ENCODE data around the gene HOXA7.

Gene HOXA7

GRCh38 chr7:27155816-27156507 is 513 bp downstream of the HOXA7 start:
- H3K9ac ChIP-seq (ENCODE audit: low read depth, low read length) = no peak overlapping the region
- peaks cover 99% of the 10 kb centered on the region for H3K27me3 ChIP-seq (ENCODE audit: control insufficient read depth, insufficient read depth, low read length)

DNA sequence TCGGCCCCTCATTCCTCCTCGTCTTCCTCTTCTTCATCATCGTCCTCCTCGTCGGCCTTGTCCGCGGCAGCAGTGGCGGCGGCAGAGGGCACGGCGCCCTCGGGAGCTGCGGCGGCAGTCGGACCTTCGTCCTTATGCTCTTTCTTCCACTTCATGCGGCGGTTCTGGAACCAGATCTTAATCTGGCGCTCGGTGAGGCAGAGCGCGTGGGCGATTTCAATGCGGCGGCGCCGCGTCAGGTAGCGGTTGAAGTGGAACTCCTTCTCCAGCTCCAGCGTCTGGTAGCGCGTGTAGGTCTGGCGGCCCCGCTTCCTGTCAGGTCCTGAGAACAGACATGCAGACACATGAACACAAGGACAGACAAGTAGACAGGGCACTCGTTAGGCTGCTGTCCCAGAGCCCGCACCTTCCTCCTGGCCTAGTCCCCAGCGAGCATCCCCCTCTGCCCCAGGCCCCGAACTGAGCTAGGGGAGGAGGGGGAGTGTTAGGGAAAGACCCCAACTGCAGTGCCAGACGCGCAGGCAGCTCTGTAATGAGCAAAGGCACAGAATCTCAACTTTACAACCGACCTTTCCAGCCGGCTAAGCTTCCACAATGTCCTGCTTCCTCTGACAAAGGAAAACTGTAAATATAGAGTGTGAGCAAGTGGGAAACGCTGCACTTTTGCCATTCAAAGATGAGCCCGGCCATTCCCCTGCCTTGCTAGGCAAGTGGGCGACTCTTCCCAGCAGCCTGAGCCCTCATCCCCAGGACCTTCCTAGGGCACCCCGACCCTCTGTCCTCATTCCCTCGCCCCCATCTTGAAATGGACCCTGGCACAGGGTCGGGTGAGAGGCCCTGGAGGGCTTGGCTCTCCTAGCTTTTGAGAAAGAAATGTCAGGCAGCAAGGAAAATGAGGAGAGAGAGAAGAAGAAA is 1.3 kb downstream of the HOXA7 start:
- H3K9ac ChIP-seq (ENCODE audit: low read depth, low read length) = no peak overlapping the region
- H3K9me3 ChIP-seq (ENCODE audit: control insufficient read depth, insufficient read depth, low read length) = no peaks in the 10 kb centered on the region
- peak overlapping the region; percentile 22 for H3K4me3 ChIP-seq (ENCODE audit: low read depth, low read length)
- no peaks in the 10 kb centered on the region for H3K4me1 ChIP-seq (ENCODE audit: control insufficient read depth, insufficient read depth, low read length)
- H3K27me3 ChIP-seq (ENCODE audit: control insufficient read depth, insufficient read depth, low read length) = peaks cover 99% of the 10 kb centered on the region
- no peaks in the 10 kb centered on the region for H3K36me3 ChIP-seq (ENCODE audit: control insufficient read depth, insufficient read depth, low read length)

More at GRCh38 chr7:27155816-27156507, 513 bp downstream of the HOXA7 start:
- H3K9me3 ChIP-seq (ENCODE audit: control insufficient read depth, insufficient read depth, low read length) = no peaks in the 10 kb centered on the region
- no peaks in the 10 kb centered on the region for H3K36me3 ChIP-seq (ENCODE audit: control insufficient read depth, insufficient read depth, low read length)
- peak overlapping the region; percentile 43 for H3K4me3 ChIP-seq (ENCODE audit: low read depth, low read length)
- no peaks in the 10 kb centered on the region for H3K4me1 ChIP-seq (ENCODE audit: control insufficient read depth, insufficient read depth, low read length)

- H3K9ac ChIP-seq (ENCODE audit: low read depth, low read length) = no peak overlapping the region
- H3K9me3 ChIP-seq (ENCODE audit: control insufficient read depth, insufficient read depth, low read length) = no peaks in the 10 kb centered on the region
- H3K4me3 ChIP-seq (ENCODE audit: low read depth, low read length) = peak overlapping the region; percentile 11
- no peaks in the 10 kb centered on the region for H3K36me3 ChIP-seq (ENCODE audit: control insufficient read depth, insufficient read depth, low read length)
- H3K4me1 ChIP-seq (ENCODE audit: control insufficient read depth, insufficient read depth, low read length) = no peaks in the 10 kb centered on the region
- H3K27me3 ChIP-seq (ENCODE audit: control insufficient read depth, insufficient read depth, low read length) = peaks cover 99% of the 10 kb centered on the region
Observed at GRCh38 chr7:27154369-27154768, 2.1 kb downstream of the HOXA7 start.

- H3K27me3 ChIP-seq (ENCODE audit: control insufficient read depth, insufficient read depth, low read length) = peaks cover 99% of the 10 kb centered on the region
- no peak overlapping the region for H3K9ac ChIP-seq (ENCODE audit: low read depth, low read length)
- no peaks in the 10 kb centered on the region for H3K36me3 ChIP-seq (ENCODE audit: control insufficient read depth, insufficient read depth, low read length)
- no peaks in the 10 kb centered on the region for H3K4me1 ChIP-seq (ENCODE audit: control insufficient read depth, insufficient read depth, low read length)
- no peaks in the 10 kb centered on the region for H3K9me3 ChIP-seq (ENCODE audit: control insufficient read depth, insufficient read depth, low read length)
- H3K4me3 ChIP-seq (ENCODE audit: low read depth, low read length) = peak overlapping the region; percentile 5
Observed at GRCh38 chr7:27153526-27153925, 2.9 kb downstream of the HOXA7 start.

GRCh38 chr7:27152816-27153442 is 3.5 kb downstream of the HOXA7 start:
- H3K4me1 ChIP-seq (ENCODE audit: control insufficient read depth, insufficient read depth, low read length) = no peaks in the 10 kb centered on the region
- H3K4me3 ChIP-seq (ENCODE audit: low read depth, low read length) = peak overlapping the region; percentile 13
- peaks cover 99% of the 10 kb centered on the region for H3K27me3 ChIP-seq (ENCODE audit: control insufficient read depth, insufficient read depth, low read length)

DNA sequence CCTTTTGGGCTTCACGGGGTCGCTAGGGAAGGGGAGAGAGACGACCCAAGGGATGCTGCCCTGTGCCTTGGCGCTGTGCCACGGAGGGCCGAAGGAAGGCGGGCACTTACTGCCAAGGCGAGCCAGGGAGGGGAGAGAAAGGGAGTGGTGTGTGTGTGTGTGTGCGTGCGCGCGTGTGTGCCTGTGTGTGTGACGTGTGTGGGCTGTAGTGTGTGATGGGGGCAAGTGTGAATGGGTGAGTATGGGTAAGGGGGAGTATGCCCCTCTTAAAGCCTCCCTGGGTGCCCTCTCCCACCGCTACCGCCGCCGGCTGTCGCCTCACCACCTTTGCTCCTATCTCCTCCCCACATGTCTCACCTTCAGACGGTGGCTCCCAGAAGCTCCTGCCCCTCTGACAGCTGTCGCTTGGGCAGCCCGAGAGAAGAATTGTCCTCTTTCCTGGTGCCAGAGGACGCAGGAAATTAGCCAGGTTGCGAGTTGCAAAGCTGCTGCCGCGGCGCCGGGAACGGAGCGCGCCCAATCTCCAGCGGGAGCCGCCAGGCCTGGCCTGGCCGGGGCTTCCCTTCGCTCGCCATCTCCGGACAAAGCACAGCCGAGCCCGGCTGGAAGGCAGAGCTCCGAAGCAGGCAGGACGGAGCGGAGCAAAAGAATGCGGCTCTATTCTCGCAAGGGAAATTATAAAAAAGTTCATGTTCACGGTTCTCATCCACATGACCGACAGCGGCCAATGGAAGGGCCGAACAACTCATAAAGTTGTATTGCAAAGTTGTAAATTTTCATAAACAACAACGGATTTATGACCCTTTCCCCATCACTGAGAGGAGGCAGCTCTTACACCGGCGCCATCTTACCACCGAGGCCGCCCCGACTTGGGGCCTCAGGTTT is 4.3 kb downstream of the HOXA7 start, which contains the start of gene HOXA3:
TSS of gene HOXA3 (minus strand) at position 653 of the 885 bp plus-strand sequence. CDS start 41,943 bp downstream, outside the sequence.
- Histone ChIP-seq H3K36me3 (ENCODE audit: control insufficient read depth, insufficient read depth, low read length) (no peaks in the 10 kb centered on the region), H3K4me1 (ENCODE audit: control insufficient read depth, insufficient read depth, low read length) (no peaks in the 10 kb centered on the region), H3K9me3 (ENCODE audit: control insufficient read depth, insufficient read depth, low read length) (no peaks in the 10 kb centered on the region), H3K9ac (ENCODE audit: low read depth, low read length) (no peak within 1 kb of the TSS), H3K4me3 (ENCODE audit: low read depth, low read length) (peak within 1 kb of the TSS; percentile 37), H3K27me3 (ENCODE audit: control insufficient read depth, insufficient read depth, low read length) (peaks cover 99% of the 10 kb centered on the region)

More at GRCh38 chr7:27152816-27153442, 3.5 kb downstream of the HOXA7 start:
- H3K36me3 ChIP-seq (ENCODE audit: control insufficient read depth, insufficient read depth, low read length) = no peaks in the 10 kb centered on the region
- no peaks in the 10 kb centered on the region for H3K9me3 ChIP-seq (ENCODE audit: control insufficient read depth, insufficient read depth, low read length)
- no peak overlapping the region for H3K9ac ChIP-seq (ENCODE audit: low read depth, low read length)

DNA sequence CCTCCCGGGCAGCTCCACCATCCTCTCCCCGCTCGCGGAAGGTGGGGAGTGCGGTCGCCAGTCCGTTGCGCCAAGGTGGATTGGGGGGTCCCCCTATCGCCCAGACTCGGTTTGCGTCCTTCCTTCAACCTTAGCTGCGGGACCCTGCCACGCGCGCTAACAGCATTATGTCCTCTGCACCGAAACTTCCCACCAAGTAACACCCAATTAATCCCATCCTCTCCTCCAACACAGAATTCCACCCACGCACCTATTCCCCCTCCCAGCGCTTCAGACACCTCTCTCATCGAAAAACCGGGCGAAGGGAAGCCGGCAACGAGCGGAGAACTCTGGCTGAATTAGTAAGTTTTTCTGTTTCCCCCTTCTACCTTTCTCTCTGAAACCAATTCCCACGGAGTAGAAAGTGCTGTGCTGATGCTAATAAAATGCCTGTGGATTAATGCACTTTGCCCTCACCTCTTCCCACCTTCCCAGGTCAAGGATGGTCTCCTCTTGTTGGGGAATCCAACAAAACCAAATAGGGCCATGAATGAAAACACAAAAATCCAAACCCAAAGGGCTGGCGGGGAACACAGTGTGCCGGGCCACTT is 5.0 kb downstream of the HOXA7 start:
- Histone ChIP-seq H3K36me3 (ENCODE audit: control insufficient read depth, insufficient read depth, low read length) (no peaks in the 10 kb centered on the region), H3K4me1 (ENCODE audit: control insufficient read depth, insufficient read depth, low read length) (no peaks in the 10 kb centered on the region), H3K27me3 (ENCODE audit: control insufficient read depth, insufficient read depth, low read length) (peaks cover 99% of the 10 kb centered on the region), H3K4me3 (ENCODE audit: low read depth, low read length) (peak overlapping the region; percentile 37), H3K9me3 (ENCODE audit: control insufficient read depth, insufficient read depth, low read length) (no peaks in the 10 kb centered on the region), H3K9ac (ENCODE audit: low read depth, low read length) (no peak overlapping the region)

GRCh38 chr7:27150568-27151340 is 5.7 kb downstream of the HOXA7 start:
- peaks cover 99% of the 10 kb centered on the region for H3K27me3 ChIP-seq (ENCODE audit: control insufficient read depth, insufficient read depth, low read length)
- peak overlapping the region; percentile 37 for H3K4me3 ChIP-seq (ENCODE audit: low read depth, low read length)
- H3K9me3 ChIP-seq (ENCODE audit: control insufficient read depth, insufficient read depth, low read length) = no peaks in the 10 kb centered on the region

GRCh38 chr7:27149842-27150567 is 6.5 kb downstream of the HOXA7 start:
- H3K27me3 ChIP-seq (ENCODE audit: control insufficient read depth, insufficient read depth, low read length) = peaks cover 99% of the 10 kb centered on the region
- no peaks in the 10 kb centered on the region for H3K36me3 ChIP-seq (ENCODE audit: control insufficient read depth, insufficient read depth, low read length)
- H3K9ac ChIP-seq (ENCODE audit: low read depth, low read length) = no peak overlapping the region
- no peaks in the 10 kb centered on the region for H3K4me1 ChIP-seq (ENCODE audit: control insufficient read depth, insufficient read depth, low read length)
- H3K9me3 ChIP-seq (ENCODE audit: control insufficient read depth, insufficient read depth, low read length) = no peaks in the 10 kb centered on the region
- peak overlapping the region; percentile 24 for H3K4me3 ChIP-seq (ENCODE audit: low read depth, low read length)

More at GRCh38 chr7:27150568-27151340, 5.7 kb downstream of the HOXA7 start:
- H3K9ac ChIP-seq (ENCODE audit: low read depth, low read length) = no peak overlapping the region
- no peaks in the 10 kb centered on the region for H3K4me1 ChIP-seq (ENCODE audit: control insufficient read depth, insufficient read depth, low read length)
- no peaks in the 10 kb centered on the region for H3K36me3 ChIP-seq (ENCODE audit: control insufficient read depth, insufficient read depth, low read length)
